ENCODE measurements around the gene F5. TPM values are rescaled to one million over a fixed set of nuclear protein-coding genes. Genes with fewer than 3 reads are reported as not detected.

Gene F5
- total and polyA plus RNA-seq, 9 of the 15 experiments (the other 6 are each of a cell fraction or from before 2014, with no cell fraction given), result 0.03 to 0.13 TPM; not detected in 7

DNA sequence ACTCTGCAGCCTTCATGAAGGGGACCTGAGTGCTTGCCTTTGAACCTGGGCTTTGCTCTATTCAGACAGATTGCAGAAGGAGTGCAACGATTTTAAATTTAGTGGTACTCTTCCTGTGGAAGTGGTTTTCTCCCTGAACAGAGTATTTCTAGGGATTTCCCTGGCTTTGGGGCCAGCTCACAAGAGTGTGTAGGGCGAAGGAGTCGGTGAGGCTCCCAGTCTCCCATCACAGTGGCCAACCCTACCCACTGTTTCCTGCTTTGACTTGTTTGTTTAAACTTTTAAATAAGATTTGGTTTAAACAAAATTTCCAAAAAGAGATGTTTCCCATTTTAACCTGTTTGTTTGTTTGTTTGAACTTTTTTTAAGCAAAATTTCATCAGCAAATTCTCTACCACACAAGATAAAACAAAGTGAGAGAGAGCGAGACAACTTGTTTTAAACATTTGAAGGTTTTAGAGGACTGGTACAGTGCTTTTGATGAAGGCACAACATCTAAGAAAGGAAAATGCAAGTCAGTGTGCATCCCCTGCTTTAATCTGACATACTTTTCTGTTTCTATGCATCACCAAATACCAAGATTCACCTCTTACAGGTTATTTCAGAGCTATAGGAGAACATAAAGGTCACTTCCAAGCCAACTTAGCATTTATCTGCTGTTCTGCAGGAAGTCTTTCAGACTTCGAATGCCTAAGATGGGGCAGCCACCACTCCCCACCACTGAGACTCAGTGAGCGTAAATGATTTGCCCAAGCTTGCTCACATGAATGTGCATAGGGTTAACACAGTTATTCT, 37.0 kb upstream of the F5 start:
- FAIRE-seq (no peak), DNase-seq (ENCODE audit: extremely low read depth in 1 of 4, low spot score in 3 of 4) (no peak), ATAC-seq (no peak)
- no peaks in the 10 kb centered on the region for H4K20me1 ChIP-seq (replicated peaks; ENCODE audit: control insufficient read depth, insufficient read depth, low read length)
- H3K4me2 ChIP-seq (ENCODE audit: insufficient read depth, low read length), result no peak overlapping the region
- no peak overlapping the region for H3K4me3 ChIP-seq
- no peak overlapping the region for H3K9ac ChIP-seq (ENCODE audit: insufficient read depth in 1 of 2, low read depth in 2 of 2, low read length in 2 of 2)
- no peak overlapping the region for H2AFZ ChIP-seq (ENCODE audit: low read depth, low read length)
- no TSS peak for BruUV-seq (replicated peaks)
- H3K36me3 ChIP-seq (ENCODE audit: control insufficient read depth, insufficient read depth, low read length), result no peaks in the 10 kb centered on the region
- 2% methylated on average over 6 of the region's 6 CpGs for WGBS (ENCODE audit: insufficient coverage, low coverage, missing lambda C conversion rate)
- H3K9me1 ChIP-seq (ENCODE audit: control insufficient read depth, insufficient read depth, low read length), result no peaks in the 10 kb centered on the region
- H3K79me2 ChIP-seq (ENCODE audit: control insufficient read depth, insufficient read depth, low read length), result no peaks in the 10 kb centered on the region
- no peaks in the 10 kb centered on the region for H3K9me3 ChIP-seq (replicated peaks; ENCODE audit: control insufficient read depth, insufficient read depth, low read depth, low read length)
- in situ Hi-C loops (cut with MboI), result no loop called here
- H3K27me3 ChIP-seq (ENCODE audit: control insufficient read depth in 2 of 2, insufficient read depth in 2 of 2, low read length in 2 of 2), result 0 out of 5 replicates have a peak, but pooled peaks cover 0 to 10% of the 10 kb centered on the region in 2 experiments
- TF ChIP-seq LARP7 (IDR thresholded peaks at IDR 0.05), result no peak
- no peak for TF ChIP-seq EP300 (IDR thresholded peaks at IDR 0.05; ENCODE audit: low read length)
- intact Hi-C loops (cut with micrococcal nuclease), result no loop called here
- no peak overlapping the region for H3K27ac ChIP-seq (ENCODE audit: extremely low read depth, low read depth, low read length)
- POLR2A ChIA-PET, result no interaction called here
- H3K4me1 ChIP-seq (replicated peaks in 1 of 2; ENCODE audit: control insufficient read depth in 2 of 2, insufficient read depth in 2 of 2, low read length in 2 of 2), result no peaks in the 10 kb centered on the region
- CTCF ChIA-PET (ENCODE audit: low intra/inter-chr PET ratio), result no interaction called here

- in situ Hi-C loops (cut with MboI), result no loop called here
- Histone ChIP-seq H3K9ac (ENCODE audit: insufficient read depth in 1 of 2, low read depth in 2 of 2, low read length in 2 of 2) (no peak overlapping the region), H3K27ac (ENCODE audit: extremely low read depth, low read depth, low read length) (no peak overlapping the region), H4K20me1 (replicated peaks; ENCODE audit: control insufficient read depth, insufficient read depth, low read length) (no peaks in the 10 kb centered on the region), H2AFZ (ENCODE audit: low read depth, low read length) (no peak overlapping the region), H3K27me3 (ENCODE audit: control insufficient read depth in 2 of 2, insufficient read depth in 2 of 2, low read length in 2 of 2) (0 out of 5 replicates have a peak, but pooled peaks cover 2 to 10% of the 10 kb centered on the region in 2 experiments), H3K79me2 (ENCODE audit: control insufficient read depth, insufficient read depth, low read length) (no peaks in the 10 kb centered on the region), H3K4me1 (replicated peaks in 1 of 2; ENCODE audit: control insufficient read depth in 2 of 2, insufficient read depth in 2 of 2, low read length in 2 of 2) (no peaks in the 10 kb centered on the region), H3K9me1 (ENCODE audit: control insufficient read depth, insufficient read depth, low read length) (no peaks in the 10 kb centered on the region), H3K36me3 (ENCODE audit: control insufficient read depth, insufficient read depth, low read length) (no peaks in the 10 kb centered on the region), H3K4me3 (no peak overlapping the region), H3K9me3 (replicated peaks; ENCODE audit: control insufficient read depth, insufficient read depth, low read depth, low read length) (no peaks in the 10 kb centered on the region), H3K4me2 (ENCODE audit: insufficient read depth, low read length) (no peak overlapping the region)
- no TSS peak for BruUV-seq (replicated peaks)
- CTCF ChIA-PET (ENCODE audit: low intra/inter-chr PET ratio), result no interaction called here
- intact Hi-C loops (cut with micrococcal nuclease), result no loop called here
- POLR2A ChIA-PET, result no interaction called here
- ATAC-seq (no peak), FAIRE-seq (peak; percentile 23), DNase-seq (ENCODE audit: extremely low read depth in 1 of 4, low spot score in 3 of 4) (no peak)
- WGBS (ENCODE audit: insufficient coverage, low coverage, missing lambda C conversion rate), result 15% methylated on average over 8 of the region's 8 CpGs
- no peak for TF ChIP-seq CBFA2T3 (IDR thresholded peaks at IDR 0.05)
- TF ChIP-seq, protein P1, sequence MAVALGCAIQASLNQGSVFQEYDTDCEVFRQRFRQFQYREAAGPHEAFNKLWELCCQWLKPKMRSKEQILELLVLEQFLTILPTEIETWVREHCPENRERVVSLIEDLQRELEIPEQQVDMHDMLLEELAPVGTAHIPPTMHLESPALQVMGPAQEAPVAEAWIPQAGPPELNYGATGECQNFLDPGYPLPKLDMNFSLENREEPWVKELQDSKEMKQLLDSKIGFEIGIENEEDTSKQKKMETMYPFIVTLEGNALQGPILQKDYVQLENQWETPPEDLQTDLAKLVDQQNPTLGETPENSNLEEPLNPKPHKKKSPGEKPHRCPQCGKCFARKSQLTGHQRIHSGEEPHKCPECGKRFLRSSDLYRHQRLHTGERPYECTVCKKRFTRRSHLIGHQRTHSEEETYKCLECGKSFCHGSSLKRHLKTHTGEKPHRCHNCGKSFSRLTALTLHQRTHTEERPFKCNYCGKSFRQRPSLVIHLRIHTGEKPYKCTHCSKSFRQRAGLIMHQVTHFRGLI (CRISPR knock-in tag; IDR thresholded peaks at IDR 0.05), result no peak
- TF ChIP-seq POLR2A (conservative IDR thresholded peaks at IDR 0.05), result no peak
- no peak for TF ChIP-seq PHF20 (IDR thresholded peaks at IDR 0.05; ENCODE audit: partially characterized antibody)
- TF ChIP-seq, protein P2, sequence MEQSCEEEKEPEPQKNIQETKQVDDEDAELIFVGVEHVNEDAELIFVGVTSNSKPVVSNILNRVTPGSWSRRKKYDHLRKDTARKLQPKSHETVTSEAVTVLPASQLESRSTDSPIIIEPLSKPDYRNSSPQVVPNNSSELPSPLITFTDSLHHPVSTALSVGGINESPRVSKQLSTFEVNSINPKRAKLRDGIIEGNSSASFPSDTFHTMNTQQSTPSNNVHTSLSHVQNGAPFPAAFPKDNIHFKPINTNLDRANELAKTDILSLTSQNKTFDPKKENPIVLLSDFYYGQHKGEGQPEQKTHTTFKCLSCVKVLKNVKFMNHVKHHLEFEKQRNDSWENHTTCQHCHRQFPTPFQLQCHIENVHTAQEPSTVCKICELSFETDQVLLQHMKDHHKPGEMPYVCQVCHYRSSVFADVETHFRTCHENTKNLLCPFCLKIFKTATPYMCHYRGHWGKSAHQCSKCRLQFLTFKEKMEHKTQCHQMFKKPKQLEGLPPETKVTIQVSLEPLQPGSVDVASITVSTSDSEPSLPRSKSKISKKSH (CRISPR knock-in tag; IDR thresholded peaks at IDR 0.05), result no peak
- no peak for TF ChIP-seq ZNF609 (CRISPR knock-in tag; IDR thresholded peaks at IDR 0.05; ENCODE audit: borderline replicate concordance)
Measured at GRCh38 chr1:169620565-169620964, 34.3 kb upstream of the F5 start.
